Neural progenitor cell (in vitro differentiated cells): Measurements from ENCODE around the gene SRBD1.

Experiments used
- CTCF ChIP-seq: fragments of 200-600 bp; sonication (generic); IDR thresholded peaks from 2 replicates; pipeline ENCODE4 v1.5.1; 2017; ENCODE audit warnings: antibody characterized with exemption, mild to moderate bottlenecking
- EZH2 ChIP-seq: fragments of 200-600 bp; sonication (generic); IDR thresholded peaks from 2 replicates; pipeline ENCODE4 v1.6.1; 2017; ENCODE audit warnings: antibody characterized with exemption, mild to moderate bottlenecking, moderate library complexity
- EZH2phosphoT487 ChIP-seq: fragments of 200-600 bp; sonication (generic); IDR thresholded peaks from 2 replicates; pipeline ENCODE4 v1.6.1; 2017; ENCODE audit warnings: antibody characterized with exemption

- TF ChIP-seq CTCF (no peak), EZH2 (no peak), EZH2phosphoT487 (no peak)
These were observed 1.7 kb upstream of the SRBD1 start for GRCh38 chr2:45612731-45613130.
